Neuron (in vitro differentiated cells): ENCODE results near the gene SUPT16H.
A peak's percentile ranks its signal among the peaks of the same experiment; 100 is the strongest.
"Not testable (repeated sequence)": the region's sequence is repeated elsewhere in the genome, so short reads cannot be mapped to it uniquely, and the experiment has no call there.

Experiments
- H2AFZ ChIP-seq: one replicate; pipeline ENCODE4 v1.6.1; 2013; ENCODE audit warnings: low read depth, mild to moderate bottlenecking, inconsistent platforms, low read length, moderate library complexity
- H3K27me3 ChIP-seq: one replicate; pipeline ENCODE4 v1.6.1; 2013; ENCODE audit warnings: low read length; ENCODE audit not compliant: insufficient read depth
- H3K36me3 ChIP-seq: one replicate; pipeline ENCODE4 v1.6.1; 2013; ENCODE audit warnings: low read length; ENCODE audit not compliant: insufficient read depth
- H3K4me1 ChIP-seq: one replicate; pipeline ENCODE4 v1.6.1; 2013; ENCODE audit warnings: low read length; ENCODE audit not compliant: insufficient read depth
- H3K4me3 ChIP-seq: 2 replicates; pipeline ENCODE4 v1.5.1; 2013; ENCODE audit warnings: mild to moderate bottlenecking, low read length, moderate library complexity
- H3K9me3 ChIP-seq: one replicate; pipeline ENCODE4 v1.6.1; 2013; ENCODE audit warnings: low read length

Gene SUPT16H

DNA sequence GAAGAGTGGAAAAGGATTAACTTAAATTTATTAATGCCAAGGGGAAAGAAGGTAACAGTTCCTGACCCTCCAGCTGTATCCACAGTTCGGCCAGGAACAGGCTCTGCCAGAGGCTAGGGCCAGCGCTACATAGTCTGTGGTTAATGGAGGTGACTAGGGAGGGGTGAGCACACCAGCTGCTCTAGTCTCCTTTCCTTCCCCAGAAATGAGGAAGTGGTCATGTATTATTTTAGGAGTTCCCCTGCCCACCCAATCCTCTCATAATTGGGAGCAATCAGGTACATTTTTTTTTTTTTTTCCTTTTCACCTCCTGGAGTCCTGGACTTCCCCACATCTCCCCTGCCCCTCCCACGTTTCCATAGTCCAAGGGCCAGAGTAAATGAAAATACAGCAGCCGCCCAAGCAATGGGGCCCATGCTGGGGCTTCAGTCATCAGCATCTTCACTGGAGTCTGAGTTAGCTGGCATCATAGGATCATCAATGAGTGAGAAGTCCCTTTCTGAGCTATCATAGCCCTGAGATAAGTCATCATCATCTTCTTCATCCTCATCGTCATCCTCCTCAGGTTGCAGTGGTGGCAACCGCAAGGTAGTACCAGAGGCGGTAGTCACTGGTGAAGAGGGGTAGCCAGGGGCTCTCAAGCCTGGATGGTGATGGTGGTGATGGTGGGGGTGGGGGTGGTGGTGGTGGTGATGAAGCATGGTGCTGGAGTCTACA, 1.5 kb upstream of the SUPT16H start:
- Histone ChIP-seq H3K4me3 (no peak overlapping the region), H3K27me3 (no peaks in the 10 kb centered on the region), H3K36me3 (peaks cover 52% of the 10 kb centered on the region), H3K9me3 (no peaks in the 10 kb centered on the region), H2AFZ (no peak overlapping the region), H3K4me1 (peaks cover 25% of the 10 kb centered on the region)

DNA sequence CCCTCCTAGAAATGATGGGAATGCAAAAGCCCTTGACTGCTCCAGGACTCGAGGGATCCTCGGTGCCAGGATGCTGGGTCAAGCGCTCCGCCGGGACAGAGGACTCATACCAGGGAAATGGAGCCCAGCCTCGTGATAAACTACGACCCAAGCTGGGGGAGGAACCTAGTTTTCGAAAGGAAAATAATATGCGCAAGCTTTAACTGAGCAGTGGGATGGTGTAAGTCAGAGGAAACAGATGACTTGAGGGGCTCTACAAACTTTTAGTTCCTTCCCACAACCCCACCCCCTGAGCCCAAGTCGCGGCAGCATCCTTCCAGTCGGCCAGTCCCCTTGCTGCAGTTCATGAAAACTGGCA, 654 bp upstream of the SUPT16H start:
- Histone ChIP-seq H3K4me1 (peaks cover 25% of the 10 kb centered on the region), H3K4me3 (peak overlapping the region; percentile 64), H3K36me3 (peaks cover 49% of the 10 kb centered on the region)

DNA sequence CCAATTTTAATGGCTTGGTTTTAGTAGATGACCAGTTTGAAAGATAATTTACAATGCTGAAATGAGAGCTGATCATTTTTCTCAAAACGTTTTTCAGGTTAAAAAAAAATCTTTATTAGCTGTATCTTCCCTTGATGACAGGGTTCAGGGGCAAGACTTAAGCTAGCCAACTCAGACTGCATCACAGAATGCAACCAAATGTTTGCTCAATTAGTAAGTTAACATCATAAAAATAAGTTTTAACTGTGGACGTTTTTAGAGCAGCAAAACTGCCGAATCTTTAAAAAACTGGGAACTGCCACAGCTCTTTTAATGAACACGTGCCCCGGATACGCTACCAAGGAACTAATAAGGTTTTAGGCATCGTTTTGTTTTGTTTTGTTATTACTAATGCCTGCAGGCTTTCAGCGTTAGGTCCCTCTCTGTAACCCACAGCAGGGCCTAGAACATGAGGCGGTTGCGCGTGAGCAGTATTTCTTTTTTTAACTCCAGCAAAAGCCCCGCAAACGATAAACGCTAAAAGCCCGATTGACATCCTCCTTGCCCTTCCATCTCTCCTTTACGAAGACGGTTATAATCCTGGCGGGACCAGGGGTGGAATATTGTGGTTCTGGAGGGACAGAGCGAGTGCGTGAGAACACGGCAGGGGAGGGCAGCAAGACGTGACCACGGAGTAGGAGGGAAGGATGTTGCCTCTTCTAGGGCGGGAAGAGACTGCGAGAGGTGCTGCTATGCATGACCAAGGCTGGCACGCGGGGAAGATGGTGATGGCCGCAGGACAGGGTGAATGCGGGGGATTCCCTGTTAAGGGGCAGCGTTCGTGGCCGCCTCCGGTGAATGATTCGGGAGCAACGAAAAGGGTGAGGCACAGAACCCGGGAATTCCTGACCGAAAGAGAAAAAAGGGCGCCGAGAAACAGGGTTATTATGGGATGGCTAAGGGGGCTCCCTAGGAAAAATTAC, 652 bp downstream of the SUPT16H start:
- Histone ChIP-seq H3K9me3 (no peaks in the 10 kb centered on the region), H3K36me3 (peaks cover 46% of the 10 kb centered on the region), H3K4me3 (peak overlapping the region; percentile 64), H3K27me3 (no peaks in the 10 kb centered on the region), H2AFZ (peak overlapping the region; percentile 0), H3K4me1 (peaks cover 25% of the 10 kb centered on the region)

More for the DNA sequence above, 654 bp upstream of the SUPT16H start:
- H2AFZ ChIP-seq = peak overlapping the region; percentile 0
- no peaks in the 10 kb centered on the region for H3K27me3 ChIP-seq
- H3K9me3 ChIP-seq = no peaks in the 10 kb centered on the region

DNA sequence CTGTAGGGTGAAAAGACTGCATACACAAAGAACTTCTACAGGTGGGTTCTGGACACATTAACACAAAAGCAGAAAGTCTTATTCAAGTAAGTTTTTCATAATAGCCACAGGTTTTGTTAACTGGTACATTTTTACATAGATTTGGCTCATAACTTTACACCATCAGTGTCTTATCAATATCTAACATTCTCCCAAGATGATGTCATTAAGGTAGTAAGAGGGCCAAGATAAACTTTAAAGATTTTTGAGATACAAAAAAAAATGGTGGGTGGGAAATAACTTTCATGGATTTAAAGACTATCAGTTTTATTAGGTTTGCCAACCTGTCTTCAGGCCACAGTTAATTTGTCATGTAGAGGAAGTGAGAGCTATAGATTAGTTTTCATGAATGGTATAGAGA, 1.7 kb downstream of the SUPT16H start:
- H3K27me3 ChIP-seq = no peaks in the 10 kb centered on the region
- H3K4me1 ChIP-seq = peaks cover 25% of the 10 kb centered on the region
- H3K9me3 ChIP-seq = no peaks in the 10 kb centered on the region
- H2AFZ ChIP-seq = no peak overlapping the region
- H3K36me3 ChIP-seq = peaks cover 41% of the 10 kb centered on the region
- peak overlapping the region; percentile 64 for H3K4me3 ChIP-seq

DNA sequence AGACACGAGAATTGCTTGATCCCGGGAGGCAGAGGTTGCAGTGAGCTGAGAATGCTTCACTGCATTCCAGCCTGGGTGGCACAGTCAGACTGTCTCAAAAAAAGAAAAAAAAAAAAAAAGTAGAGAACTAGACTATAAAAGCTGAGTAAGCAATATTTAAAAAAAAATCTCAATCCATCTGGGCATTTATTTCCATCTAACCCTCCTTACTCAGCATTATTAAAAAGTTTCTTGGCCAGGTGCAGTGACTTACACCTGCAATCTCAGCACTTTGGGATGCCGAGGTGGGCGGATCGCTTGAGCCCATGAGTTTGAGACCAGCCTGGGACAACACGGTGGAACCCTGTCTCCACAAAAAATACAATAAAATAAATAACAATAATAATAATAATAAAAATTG, 4.5 kb downstream of the SUPT16H start:
- Histone ChIP-seq H3K36me3 (peaks cover 36% of the 10 kb centered on the region), H3K4me1 (peaks cover 16% of the 10 kb centered on the region), H3K9me3 (no peaks in the 10 kb centered on the region), H2AFZ (no peak overlapping the region), H3K27me3 (no peaks in the 10 kb centered on the region), H3K4me3 (no peak overlapping the region)

DNA sequence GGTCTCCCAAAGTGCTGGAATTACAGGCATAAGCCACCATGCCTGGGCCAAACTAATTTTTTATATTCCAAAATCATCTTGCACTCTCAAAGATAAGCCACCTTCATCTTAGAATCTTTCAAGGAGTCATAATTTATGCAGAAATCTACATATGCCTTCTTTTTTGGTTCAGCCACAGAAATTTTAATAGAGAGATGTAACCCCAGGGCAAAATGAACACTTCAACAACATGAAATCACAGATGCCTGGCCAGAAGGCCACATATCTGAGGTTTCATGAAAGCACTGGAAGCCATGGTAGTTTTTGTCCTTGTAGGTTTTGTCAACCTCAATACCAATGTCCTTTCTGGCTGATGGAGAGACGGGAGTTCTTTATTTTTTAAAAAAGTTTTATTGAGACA, 9.8 kb downstream of the SUPT16H start:
- Histone ChIP-seq H3K4me1 (no peaks in the 10 kb centered on the region), H2AFZ (no peak overlapping the region), H3K36me3 (peaks cover 64% of the 10 kb centered on the region), H3K4me3 (no peak overlapping the region), H3K27me3 (no peaks in the 10 kb centered on the region), H3K9me3 (no peaks in the 10 kb centered on the region)

DNA sequence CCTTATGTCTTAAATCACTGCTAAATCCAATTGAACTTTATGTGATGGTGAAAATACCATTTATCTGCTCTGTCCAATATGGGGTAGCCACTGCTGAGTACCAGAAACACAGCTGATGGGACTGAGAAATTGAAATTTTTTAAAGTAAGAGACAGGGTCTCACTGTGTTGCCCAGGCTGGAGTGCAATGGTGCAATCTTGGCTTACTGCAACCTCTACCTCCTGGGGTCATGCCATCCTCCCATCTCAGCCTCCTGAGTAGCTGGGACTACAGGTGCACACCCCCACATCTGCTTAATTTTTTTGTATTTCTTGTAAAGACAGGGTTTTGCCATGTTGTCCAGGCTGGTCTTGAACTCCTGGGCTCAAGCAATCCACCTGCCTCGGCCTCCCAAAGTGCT, 11.0 kb downstream of the SUPT16H start:
- H3K4me1 ChIP-seq, H3K9me3 ChIP-seq, H2AFZ ChIP-seq, H3K4me3 ChIP-seq, H3K27me3 ChIP-seq: not testable (repeated sequence)
- peaks cover 73% of the 10 kb centered on the region for H3K36me3 ChIP-seq

DNA sequence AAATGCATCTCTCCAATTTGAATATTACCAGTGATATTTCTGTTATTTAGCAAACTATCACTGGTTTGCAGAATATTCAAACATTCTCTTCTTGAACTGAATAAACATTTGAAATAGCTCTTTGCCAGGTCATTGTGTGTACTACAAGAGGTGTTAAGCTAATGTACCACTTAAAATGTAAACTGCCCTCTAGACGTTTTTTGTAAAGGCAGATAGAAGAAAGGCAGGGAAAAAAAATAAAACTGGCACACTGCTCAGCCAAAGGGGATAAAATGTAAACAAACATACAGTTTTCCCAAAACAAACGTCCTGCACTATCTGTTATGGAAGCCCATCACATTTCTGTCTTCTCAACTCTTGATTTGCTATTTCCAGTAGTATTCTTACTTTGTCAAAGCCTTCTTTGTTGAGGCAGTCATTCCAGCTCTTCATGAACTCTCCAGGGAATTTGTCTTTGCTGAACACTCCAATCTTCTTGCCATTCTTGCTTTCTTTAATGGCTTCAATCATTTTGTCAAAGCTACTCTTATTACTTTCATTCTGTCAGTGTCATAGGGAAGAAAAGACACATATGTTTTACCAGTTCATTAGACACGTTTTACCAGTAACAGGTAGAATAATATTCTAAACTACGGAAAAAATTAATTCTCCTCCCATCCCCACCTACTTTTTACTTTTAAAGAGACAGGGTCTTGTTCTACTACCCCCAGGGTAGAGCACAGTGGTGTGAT, 13.7 kb downstream of the SUPT16H start:
- Histone ChIP-seq H3K9me3 (no peaks in the 10 kb centered on the region), H3K4me1 (no peaks in the 10 kb centered on the region), H3K4me3 (no peak overlapping the region), H2AFZ (no peak overlapping the region), H3K36me3 (peaks cover 85% of the 10 kb centered on the region), H3K27me3 (no peaks in the 10 kb centered on the region)

DNA sequence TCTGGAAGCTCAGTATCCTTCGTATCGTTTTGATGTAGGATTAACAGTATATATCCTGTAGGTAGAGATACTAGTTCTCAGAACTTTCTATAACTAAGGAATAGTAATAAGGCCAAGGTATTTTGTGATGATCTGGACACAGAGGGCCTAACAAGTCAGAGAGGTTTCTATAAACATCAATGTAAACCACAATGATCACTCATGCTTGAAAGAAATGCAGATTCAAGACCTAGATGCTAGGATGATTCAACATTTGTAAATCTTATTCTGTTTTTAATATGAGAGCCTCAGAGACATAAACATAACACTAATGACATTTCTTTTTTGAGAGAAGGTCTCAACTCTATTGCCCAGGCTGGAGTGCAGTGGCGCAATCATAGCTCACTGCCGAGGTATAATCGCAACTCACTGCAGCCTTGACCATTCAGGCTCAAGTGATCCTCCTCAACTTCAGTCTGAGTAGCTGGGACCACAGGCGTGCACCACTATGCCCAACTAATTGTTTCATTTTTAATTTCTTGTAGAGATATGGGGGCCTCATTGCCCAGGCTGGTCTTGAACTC, 16.2 kb downstream of the SUPT16H start:
- H3K27me3 ChIP-seq = no peaks in the 10 kb centered on the region
- H3K36me3 ChIP-seq = peaks cover 98% of the 10 kb centered on the region

DNA sequence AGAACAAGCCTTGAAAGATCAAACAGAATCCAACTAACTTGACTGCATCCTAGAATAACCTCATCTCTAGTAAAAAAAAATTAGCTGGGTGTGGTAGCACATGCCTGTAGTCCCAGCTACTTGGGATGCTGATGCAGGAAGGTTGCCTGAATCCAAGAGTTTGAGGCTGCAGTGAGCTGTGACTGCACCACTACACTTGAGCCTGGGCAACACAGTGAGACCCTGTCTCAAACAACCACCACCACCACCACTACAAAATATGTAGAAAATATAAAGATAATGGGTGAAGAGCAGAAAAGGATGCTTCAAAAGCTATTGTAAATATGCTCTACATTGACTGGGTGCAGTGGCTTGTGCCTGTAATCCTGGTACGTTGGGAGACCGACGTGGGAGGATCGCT, 27.3 kb downstream of the SUPT16H start:
- H3K4me1 ChIP-seq = no peaks in the 10 kb centered on the region
- peaks cover 94% of the 10 kb centered on the region for H3K36me3 ChIP-seq
- H2AFZ ChIP-seq = no peak overlapping the region
- H3K4me3 ChIP-seq = no peak overlapping the region
- H3K9me3 ChIP-seq = no peaks in the 10 kb centered on the region
- H3K27me3 ChIP-seq = no peaks in the 10 kb centered on the region

More for the DNA sequence above, 16.2 kb downstream of the SUPT16H start:
- H3K4me3 ChIP-seq = no peak overlapping the region
- no peaks in the 10 kb centered on the region for H3K9me3 ChIP-seq
- H3K4me1 ChIP-seq = no peaks in the 10 kb centered on the region
- no peak overlapping the region for H2AFZ ChIP-seq

DNA sequence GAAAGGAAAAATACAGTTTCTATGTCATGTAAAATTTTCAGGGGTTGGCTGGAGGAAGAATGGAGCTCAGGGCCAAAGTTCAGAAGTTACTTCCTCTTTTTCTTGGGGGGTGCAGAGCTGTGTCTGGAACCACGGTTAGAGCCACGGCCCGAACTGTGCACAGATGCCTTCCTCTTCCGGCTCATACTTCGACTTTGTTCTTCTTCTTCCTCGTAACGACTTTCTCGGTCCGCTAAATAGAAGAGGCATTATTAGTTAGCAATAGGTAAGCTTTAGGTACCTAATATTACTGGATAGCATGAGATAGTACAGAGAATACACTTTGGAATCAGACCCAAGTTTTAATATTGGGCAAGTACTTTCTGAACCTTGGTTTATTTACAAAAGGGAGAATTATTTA, 31.2 kb downstream of the SUPT16H start:
- peaks cover 69% of the 10 kb centered on the region for H3K36me3 ChIP-seq

DNA sequence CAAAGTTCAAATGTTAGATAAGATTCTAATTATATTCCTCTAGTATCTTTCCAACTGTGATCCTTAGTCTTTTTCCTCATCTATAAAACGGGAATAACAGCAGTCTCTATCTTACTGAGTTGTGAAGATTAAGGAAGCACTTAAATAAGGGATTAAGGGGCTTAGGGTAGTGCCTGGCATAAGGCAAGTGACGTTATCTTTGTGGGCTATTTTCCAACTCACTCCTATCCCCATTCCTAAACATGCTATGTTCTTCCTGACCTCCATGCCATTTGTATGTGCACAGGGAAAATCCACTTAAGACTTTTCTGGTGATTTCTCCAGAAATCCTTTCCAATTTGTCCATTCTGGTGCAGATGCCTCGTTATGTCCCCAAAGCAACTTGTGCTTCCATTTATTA, 33.3 kb downstream of the SUPT16H start:
- no peak overlapping the region for H3K4me3 ChIP-seq
- no peak overlapping the region for H2AFZ ChIP-seq
- no peaks in the 10 kb centered on the region for H3K27me3 ChIP-seq
- no peaks in the 10 kb centered on the region for H3K4me1 ChIP-seq
- no peaks in the 10 kb centered on the region for H3K9me3 ChIP-seq
- peaks cover 48% of the 10 kb centered on the region for H3K36me3 ChIP-seq

More for the DNA sequence above, 31.2 kb downstream of the SUPT16H start:
- H3K4me1 ChIP-seq = no peaks in the 10 kb centered on the region
- H3K4me3 ChIP-seq = no peak overlapping the region
- H2AFZ ChIP-seq = no peak overlapping the region
- no peaks in the 10 kb centered on the region for H3K27me3 ChIP-seq
- H3K9me3 ChIP-seq = no peaks in the 10 kb centered on the region
